Adipocyte (in vitro differentiated cells): ENCODE measurements around the gene MACC1.
A peak's percentile ranks its signal among the peaks of the same experiment; 100 is the strongest.

ENCODE experiments used
- DNase-seq: peaks from one replicate; pipeline ENCODE4 v3.0.0-alpha.2; 2015; ENCODE audit warnings: low read depth
- H3K27me3 ChIP-seq: replicated peaks from 2 replicates; pipeline ENCODE4 v1.7.0; 2013; ENCODE audit warnings: mild to moderate bottlenecking, low read length, moderate library complexity; ENCODE audit not compliant: control insufficient read depth, insufficient read depth
- H3K36me3 ChIP-seq: 2 replicates; pipeline ENCODE4 v1.7.0; 2013; ENCODE audit warnings: low read length, mild to moderate bottlenecking, moderate library complexity; ENCODE audit not compliant: control insufficient read depth, insufficient read depth, severe bottlenecking
- H3K4me1 ChIP-seq: 2 replicates; pipeline ENCODE4 v1.7.0; 2013; ENCODE audit warnings: mild to moderate bottlenecking, low read length, moderate library complexity; ENCODE audit not compliant: control insufficient read depth, insufficient read depth
- H3K4me3 ChIP-seq: 2 replicates; pipeline ENCODE4 v1.7.0; 2013; ENCODE audit warnings: mild to moderate bottlenecking, low read length, moderate library complexity
- H3K9ac ChIP-seq: 2 replicates; pipeline ENCODE4 v1.7.0; 2013; ENCODE audit warnings: mild to moderate bottlenecking, low read length, moderate library complexity
- H3K9me3 ChIP-seq: 2 replicates; pipeline ENCODE4 v1.7.0; 2013; ENCODE audit warnings: mild to moderate bottlenecking, low read length, moderate library complexity; ENCODE audit not compliant: control insufficient read depth

The MACC1 gene

DNA sequence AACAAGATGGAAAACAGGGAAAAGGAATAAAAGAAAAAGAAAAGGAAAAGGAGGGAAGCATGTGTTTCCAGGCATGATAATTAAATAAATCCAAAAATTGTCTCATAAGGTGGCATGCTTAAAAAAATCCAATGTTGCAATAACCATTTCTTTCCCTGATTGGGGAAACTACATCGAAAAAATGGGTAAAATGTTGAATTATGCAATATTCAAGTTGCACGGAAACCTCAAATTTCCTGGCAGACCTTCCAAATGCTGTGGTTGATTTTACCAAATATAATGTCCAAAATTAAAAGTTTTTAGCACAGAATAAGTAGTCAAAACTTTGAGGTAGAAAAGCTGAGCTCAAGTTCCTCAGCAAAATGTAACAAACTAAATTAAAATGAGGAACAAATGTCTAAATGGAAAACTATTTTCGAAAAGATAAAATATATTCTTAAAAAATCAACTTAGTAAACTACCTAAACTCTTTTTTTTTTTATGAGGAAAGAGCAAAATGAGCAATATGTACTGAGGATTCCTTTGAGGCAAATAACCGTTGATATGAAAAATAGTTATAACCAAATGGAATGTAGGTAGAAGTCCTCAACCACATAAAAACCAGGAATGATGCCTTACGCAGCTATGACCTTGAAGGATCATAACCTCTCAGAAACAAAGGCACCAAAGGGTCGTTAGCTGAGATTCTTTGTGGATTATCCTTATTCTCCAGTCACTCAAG lies 52.6 kb downstream of the MACC1 start:
- H3K4me1 ChIP-seq, result peaks cover 34% of the 10 kb centered on the region
- H3K9me3 ChIP-seq, result no peaks in the 10 kb centered on the region
- H3K36me3 ChIP-seq, result no peaks in the 10 kb centered on the region
- no peaks in the 10 kb centered on the region for H3K27me3 ChIP-seq
- peak overlapping the region; percentile 6 for H3K4me3 ChIP-seq
- peak; percentile 85 for DNase-seq
- peak overlapping the region; percentile 79 for H3K9ac ChIP-seq

DNA sequence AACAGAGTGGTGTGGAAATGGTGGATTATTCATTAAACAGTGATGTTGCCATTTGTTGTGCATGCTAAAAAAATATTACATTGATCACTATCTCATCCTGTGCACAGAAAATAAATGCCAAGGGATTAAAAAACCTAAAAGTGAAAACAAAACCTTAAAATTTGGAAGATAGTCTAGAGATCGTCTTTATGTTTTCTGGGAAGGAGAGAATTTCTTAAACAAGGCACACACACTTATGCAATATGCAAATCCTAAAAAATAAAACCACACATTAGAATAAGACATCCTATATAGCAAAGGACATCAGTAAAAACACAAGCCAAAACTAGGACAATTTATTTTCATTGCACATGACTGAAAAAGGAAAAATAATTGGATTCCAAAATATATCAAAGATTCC lies 54.5 kb downstream of the MACC1 start:
- no peak overlapping the region for H3K4me3 ChIP-seq
- H3K9ac ChIP-seq, result no peak overlapping the region
- peaks cover 37% of the 10 kb centered on the region for H3K4me1 ChIP-seq
- no peaks in the 10 kb centered on the region for H3K9me3 ChIP-seq
- H3K36me3 ChIP-seq, result no peaks in the 10 kb centered on the region
- no peak for DNase-seq
- no peaks in the 10 kb centered on the region for H3K27me3 ChIP-seq

DNA sequence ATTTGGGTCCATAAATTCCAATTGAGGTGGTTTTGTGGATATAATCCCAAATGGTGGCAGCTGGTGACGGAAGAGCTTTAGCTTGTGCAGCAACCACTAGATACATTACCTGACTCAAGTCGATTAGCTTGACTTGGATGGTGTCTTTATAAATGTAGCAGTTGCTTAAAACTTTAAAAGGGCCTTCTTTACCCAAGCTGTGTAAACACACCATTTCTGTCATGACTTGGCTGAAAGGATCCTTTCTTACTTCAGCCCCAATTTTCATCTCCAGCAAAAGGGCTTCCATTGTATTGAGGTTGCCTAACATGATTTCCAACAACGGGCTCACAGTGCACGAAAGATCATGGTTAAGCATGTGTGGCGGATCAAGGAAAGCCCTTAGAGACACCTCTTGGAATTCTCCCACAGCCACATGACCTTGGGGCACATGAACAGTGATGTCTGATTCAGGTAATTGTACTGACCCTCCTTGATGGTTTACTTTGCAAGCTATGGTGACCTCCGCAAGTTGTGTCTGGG lies 57.9 kb downstream of the MACC1 start:
- Histone ChIP-seq H3K9ac (no peak overlapping the region), H3K4me1 (peaks cover 16% of the 10 kb centered on the region), H3K27me3 (no peaks in the 10 kb centered on the region), H3K9me3 (no peaks in the 10 kb centered on the region), H3K4me3 (no peak overlapping the region), H3K36me3 (no peaks in the 10 kb centered on the region)
- DNase-seq, result no peak

DNA sequence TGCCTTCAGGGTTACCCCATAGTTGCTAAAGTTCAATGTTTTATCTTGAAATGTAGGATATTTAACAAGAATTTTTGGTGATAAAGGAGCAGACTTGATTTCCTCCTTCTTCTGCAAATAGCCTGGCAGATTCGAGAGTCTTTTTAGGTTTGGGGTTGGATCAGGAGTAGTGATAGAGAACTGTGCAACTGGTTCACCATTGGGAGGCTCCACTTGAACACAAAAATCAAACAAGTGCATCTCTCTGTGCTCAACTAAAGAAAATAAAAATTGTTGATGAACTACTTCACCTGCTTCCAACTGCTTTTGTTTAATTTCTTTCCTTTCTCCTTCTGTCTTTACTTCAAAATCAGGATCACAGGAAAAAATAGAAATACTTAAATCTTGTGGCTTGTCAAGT lies 58.5 kb downstream of the MACC1 start:
- DNase-seq, result peak; percentile 55

DNA sequence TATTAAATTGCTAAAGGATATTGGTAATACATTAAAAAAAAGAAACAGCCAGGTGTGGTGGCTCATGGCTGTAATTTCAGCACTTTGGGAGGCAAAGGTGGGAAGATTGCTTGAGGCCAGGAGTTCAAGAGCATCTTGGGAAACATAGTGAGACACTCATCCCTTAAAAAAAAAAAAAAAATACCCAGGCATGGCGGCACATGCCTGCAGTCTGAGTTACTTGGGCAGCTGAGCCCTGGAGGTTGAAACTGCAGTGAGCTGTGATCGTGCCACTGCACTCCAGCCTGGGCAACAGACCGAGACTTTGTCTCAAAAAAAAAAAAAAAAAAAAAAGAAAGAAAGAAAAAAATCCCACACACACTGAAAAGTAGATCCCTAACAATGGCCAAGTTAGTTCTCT lies 59.7 kb downstream of the MACC1 start:
- peaks cover 9% of the 10 kb centered on the region for H3K4me1 ChIP-seq
- DNase-seq, result no peak
- H3K27me3 ChIP-seq, result no peaks in the 10 kb centered on the region
- H3K9ac ChIP-seq, result no peak overlapping the region
- no peaks in the 10 kb centered on the region for H3K36me3 ChIP-seq
- no peak overlapping the region for H3K4me3 ChIP-seq
- no peaks in the 10 kb centered on the region for H3K9me3 ChIP-seq

More for the DNA sequence above, 58.5 kb downstream of the MACC1 start:
- Histone ChIP-seq H3K27me3 (no peaks in the 10 kb centered on the region), H3K4me3 (no peak overlapping the region), H3K36me3 (no peaks in the 10 kb centered on the region), H3K4me1 (peaks cover 15% of the 10 kb centered on the region), H3K9me3 (no peaks in the 10 kb centered on the region), H3K9ac (no peak overlapping the region)

DNA sequence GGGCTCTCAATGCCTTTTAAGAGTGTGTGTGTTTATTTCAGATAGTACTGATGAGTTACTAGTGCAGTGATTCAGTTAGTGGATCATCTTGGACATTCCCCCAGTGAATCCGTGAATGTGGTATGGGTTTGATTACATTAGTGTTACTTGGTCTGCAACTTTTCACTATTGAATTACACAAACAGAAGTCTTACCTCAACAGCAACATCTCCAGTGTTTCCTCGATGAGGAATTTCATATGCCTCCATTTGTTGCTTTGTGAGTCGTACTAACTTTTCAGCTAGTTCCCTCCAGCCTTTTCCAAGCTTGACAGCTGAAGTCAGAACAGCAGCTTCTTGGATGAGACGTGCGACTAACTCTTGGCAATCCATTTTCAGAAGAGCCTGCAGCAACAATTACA lies 63.2 kb downstream of the MACC1 start:
- Histone ChIP-seq H3K9me3 (no peaks in the 10 kb centered on the region), H3K27me3 (no peaks in the 10 kb centered on the region), H3K4me1 (peaks cover 9% of the 10 kb centered on the region), H3K9ac (no peak overlapping the region), H3K36me3 (no peaks in the 10 kb centered on the region), H3K4me3 (no peak overlapping the region)
- DNase-seq, result no peak

DNA sequence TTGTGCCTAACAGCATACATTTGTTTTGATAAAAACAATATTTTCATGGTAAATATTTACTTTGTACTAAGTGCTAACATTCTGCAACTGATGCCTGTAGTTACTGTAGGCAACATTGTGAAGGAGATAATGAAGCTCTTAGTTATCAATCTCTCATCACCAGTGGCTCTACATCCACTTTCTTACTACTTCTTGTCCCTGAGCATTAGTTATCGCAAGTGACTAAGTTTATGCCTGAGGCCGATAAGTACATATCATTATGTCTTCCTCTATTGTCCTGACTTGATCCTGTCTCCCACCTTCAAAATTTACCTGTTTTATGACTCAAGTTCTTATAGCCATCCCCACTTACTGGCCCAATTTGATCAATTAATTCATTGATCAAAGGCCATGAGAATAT lies 63.6 kb downstream of the MACC1 start:
- no peaks in the 10 kb centered on the region for H3K36me3 ChIP-seq
- no peak for DNase-seq
- no peaks in the 10 kb centered on the region for H3K9me3 ChIP-seq
- no peak overlapping the region for H3K9ac ChIP-seq
- H3K4me1 ChIP-seq, result peaks cover 9% of the 10 kb centered on the region
- H3K27me3 ChIP-seq, result no peaks in the 10 kb centered on the region
- no peak overlapping the region for H3K4me3 ChIP-seq

DNA sequence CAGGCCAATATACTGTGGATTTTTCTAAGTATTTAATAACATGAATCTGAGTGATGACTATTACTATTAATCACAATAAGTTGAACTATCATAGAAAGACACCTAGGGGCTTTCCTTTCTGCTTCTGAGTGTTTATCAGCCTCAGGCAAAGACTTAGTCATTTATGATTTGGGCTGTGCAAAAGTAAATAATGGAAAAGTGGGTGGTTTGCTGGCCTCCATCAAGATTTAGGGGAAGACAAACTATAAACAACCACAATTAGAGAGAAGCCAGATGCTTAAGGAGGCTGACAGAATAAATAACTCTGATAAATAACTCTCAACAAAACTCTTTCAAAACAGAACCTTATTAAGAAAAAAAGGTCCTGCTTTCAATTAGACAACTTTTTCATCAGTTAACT lies 64.7 kb downstream of the MACC1 start:
- H3K36me3 ChIP-seq, result no peaks in the 10 kb centered on the region
- H3K27me3 ChIP-seq, result no peaks in the 10 kb centered on the region
- H3K4me1 ChIP-seq, result peaks cover 8% of the 10 kb centered on the region
- no peak overlapping the region for H3K9ac ChIP-seq
- H3K9me3 ChIP-seq, result no peaks in the 10 kb centered on the region
- no peak overlapping the region for H3K4me3 ChIP-seq
- peak; percentile 34 for DNase-seq

DNA sequence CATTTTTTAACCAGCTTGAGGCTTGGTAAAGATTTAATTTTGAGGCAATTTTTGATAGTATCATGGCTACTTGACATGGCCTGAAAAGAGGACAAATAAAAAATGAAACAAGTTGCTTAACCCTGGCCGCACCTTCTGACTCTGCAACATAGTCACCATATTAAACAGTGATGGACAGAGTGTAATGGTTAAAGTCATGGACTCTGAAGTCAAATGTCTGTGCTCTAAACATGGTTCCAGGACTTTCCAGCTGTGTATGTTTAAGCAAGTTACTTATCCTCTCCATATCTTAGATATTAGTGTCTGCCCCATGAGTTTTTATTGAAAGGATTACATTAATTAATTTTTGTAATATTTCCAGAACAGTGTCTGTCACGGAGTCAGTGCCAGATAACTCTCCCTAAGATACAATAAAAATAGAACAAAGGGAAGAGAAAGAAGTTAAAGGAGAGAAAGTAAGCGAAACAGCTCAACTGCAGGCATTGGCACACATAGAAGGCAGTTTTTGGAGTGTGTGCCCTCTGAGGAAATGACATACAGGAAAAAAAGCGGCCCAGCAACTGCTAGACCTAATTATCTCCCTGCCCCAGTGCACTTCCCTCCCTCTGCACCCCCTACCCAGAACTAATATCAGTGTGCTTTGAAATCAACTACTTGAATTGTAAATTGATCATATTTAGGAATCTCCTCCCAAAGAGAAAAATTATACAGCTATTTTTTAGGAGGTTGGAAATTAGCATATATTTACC lies 65.3 kb downstream of the MACC1 start:
- Histone ChIP-seq H3K27me3 (no peaks in the 10 kb centered on the region), H3K4me1 (peaks cover 14% of the 10 kb centered on the region), H3K9me3 (no peaks in the 10 kb centered on the region), H3K9ac (no peak overlapping the region), H3K4me3 (no peak overlapping the region), H3K36me3 (no peaks in the 10 kb centered on the region)
- no peak for DNase-seq

DNA sequence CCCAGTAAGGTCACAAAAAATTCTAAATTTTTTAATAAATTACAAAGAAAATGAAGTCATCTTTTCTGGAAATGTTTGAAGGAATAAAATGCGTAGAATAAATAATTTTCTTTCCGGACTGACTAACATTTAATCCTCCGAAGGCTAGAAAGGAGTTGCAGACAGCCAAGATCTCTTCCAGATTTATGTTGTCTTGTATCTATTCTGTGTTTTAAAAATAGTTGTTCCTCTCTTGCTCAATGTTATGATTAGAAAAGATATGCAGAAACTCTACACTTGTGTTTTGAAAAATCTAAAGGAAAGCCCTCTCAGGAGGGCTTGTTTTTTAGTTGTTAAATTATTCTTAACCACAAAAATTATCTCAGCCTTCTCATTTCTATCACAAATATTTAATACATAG lies 70.7 kb downstream of the MACC1 start:
- H3K27me3 ChIP-seq, result no peaks in the 10 kb centered on the region
- peaks cover 24% of the 10 kb centered on the region for H3K4me1 ChIP-seq
- peak overlapping the region; percentile 82 for H3K9ac ChIP-seq
- peak; percentile 74 for DNase-seq
- H3K4me3 ChIP-seq, result peak overlapping the region; percentile 61
- H3K36me3 ChIP-seq, result no peaks in the 10 kb centered on the region
- no peaks in the 10 kb centered on the region for H3K9me3 ChIP-seq

DNA sequence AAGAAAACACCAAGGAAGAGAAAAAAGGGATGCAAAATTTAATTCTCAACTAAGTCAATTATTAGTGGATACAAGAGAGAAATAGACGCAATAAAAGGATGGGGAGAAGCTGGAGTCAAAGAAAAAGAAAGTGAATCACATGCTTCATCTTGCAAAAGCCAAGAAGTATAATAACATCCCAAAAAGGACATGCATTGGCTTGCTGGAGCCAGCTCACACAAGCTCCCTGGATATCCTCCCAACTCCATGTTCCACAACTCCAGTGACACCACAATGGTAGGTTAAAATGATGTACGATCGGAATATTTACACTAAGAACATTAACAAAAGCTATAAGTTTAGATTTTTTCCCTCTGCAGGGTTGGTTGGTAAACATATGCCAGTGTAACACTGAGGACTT lies 72.4 kb downstream of the MACC1 start:
- DNase-seq, result no peak
- Histone ChIP-seq H3K9me3 (no peaks in the 10 kb centered on the region), H3K4me1 (peaks cover 29% of the 10 kb centered on the region), H3K36me3 (no peaks in the 10 kb centered on the region), H3K4me3 (no peak overlapping the region), H3K27me3 (no peaks in the 10 kb centered on the region), H3K9ac (no peak overlapping the region)
